Effector memory CD4-positive, alpha-beta T cell (primary cell): ENCODE data around the gene SPATA7.

Experiments used
- DNase-seq, 3 donors: peaks; one replicate each; pipeline ENCODE4 v3.0.0-alpha.2; 2020
- H3K27ac ChIP-seq: 2 replicates; pipeline ENCODE4 v1.7.0; 2013; ENCODE audit warnings: mild to moderate bottlenecking, low read length, moderate library complexity; ENCODE audit not compliant: insufficient read depth, poor library complexity, severe bottlenecking
- H3K27me3 ChIP-seq: replicated peaks from 2 replicates; pipeline ENCODE4 v1.7.0; 2013; ENCODE audit warnings: mild to moderate bottlenecking, low read length; ENCODE audit not compliant: insufficient read depth, control insufficient read depth, poor library complexity, severe bottlenecking
- H3K36me3 ChIP-seq: 2 replicates; pipeline ENCODE4 v1.7.0; 2013; ENCODE audit warnings: mild to moderate bottlenecking, low read length, moderate library complexity; ENCODE audit not compliant: control insufficient read depth, insufficient read depth
- H3K4me1 ChIP-seq: 2 replicates; pipeline ENCODE4 v1.7.0; 2013; ENCODE audit warnings: low read length, mild to moderate bottlenecking; ENCODE audit not compliant: control insufficient read depth, insufficient read depth, poor library complexity, severe bottlenecking
- H3K4me3 ChIP-seq: 2 replicates; pipeline ENCODE4 v1.7.0; 2013; ENCODE audit warnings: low read length, low read depth, mild to moderate bottlenecking; ENCODE audit not compliant: insufficient read depth, poor library complexity, severe bottlenecking
- H3K9me3 ChIP-seq: 2 replicates; pipeline ENCODE4 v1.7.0; 2013; ENCODE audit warnings: mild to moderate bottlenecking, low read length, moderate library complexity; ENCODE audit not compliant: control insufficient read depth
- total RNA-seq, 3 donors: gene quantifications; one replicate each; lab custom pipeline; 2026; lab: John Stamatoyannopoulos, UW

The SPATA7 gene, protein sequence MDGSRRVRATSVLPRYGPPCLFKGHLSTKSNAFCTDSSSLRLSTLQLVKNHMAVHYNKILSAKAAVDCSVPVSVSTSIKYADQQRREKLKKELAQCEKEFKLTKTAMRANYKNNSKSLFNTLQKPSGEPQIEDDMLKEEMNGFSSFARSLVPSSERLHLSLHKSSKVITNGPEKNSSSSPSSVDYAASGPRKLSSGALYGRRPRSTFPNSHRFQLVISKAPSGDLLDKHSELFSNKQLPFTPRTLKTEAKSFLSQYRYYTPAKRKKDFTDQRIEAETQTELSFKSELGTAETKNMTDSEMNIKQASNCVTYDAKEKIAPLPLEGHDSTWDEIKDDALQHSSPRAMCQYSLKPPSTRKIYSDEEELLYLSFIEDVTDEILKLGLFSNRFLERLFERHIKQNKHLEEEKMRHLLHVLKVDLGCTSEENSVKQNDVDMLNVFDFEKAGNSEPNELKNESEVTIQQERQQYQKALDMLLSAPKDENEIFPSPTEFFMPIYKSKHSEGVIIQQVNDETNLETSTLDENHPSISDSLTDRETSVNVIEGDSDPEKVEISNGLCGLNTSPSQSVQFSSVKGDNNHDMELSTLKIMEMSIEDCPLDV
- 5.0 to 8.3 (median 5.2) reads per million in 3 donors for total RNA-seq

DNA sequence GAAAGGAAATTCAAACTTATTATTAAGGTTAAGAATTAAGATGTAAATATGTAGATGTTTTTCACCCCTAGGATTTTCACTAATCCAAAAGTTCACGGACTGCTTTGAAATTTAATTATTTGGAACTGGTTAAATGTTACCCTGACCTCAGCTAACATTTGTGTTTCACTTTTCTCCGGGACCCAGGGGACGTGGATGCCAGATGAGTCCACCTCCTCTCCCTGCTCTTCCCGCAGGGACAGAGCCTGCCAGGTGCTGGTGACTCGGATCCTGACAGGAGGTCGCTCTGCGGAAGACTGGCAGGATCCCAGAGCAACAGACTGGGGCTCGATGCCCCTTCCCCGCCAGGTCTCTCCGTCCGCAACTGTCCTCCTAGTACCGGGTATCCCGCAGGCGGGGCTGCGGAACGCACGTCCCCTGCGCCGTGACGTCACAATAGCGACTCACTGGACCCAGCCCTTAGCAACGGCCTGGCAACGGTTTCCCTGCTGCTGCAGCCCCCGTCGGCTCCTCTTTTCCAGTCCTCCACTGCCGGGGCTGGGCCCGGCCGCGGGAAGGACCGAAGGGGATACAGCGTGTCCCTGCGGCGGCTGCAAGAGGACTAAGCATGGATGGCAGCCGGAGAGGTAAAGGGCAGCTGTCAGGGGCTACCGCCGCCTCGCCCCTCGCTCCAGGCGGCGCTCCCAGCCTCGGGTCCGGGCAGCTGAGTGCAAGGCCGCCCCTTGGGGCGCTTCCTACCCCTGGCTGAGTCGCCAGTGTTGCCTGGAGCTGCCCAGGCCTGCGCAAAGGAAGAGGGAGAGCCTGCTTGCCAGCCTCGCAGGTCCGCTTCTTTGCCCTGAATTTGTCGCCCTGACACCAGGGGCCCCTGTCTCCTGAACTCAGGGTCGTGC, at the start of gene SPATA7:
Gene SPATA7 (plus strand): TSS at position 446 of the 890 bp plus-strand sequence. CDS start 162 bp downstream, at position 608.
- peak within 1 kb of the TSS; percentile 88 for H3K4me3 ChIP-seq
- no peaks in the 10 kb centered on the region for H3K4me1 ChIP-seq
- H3K27me3 ChIP-seq: no peaks in the 10 kb centered on the region
- H3K9me3 ChIP-seq: no peaks in the 10 kb centered on the region
- DNase-seq: peak; percentile 57 to 72 (median 61)
- H3K27ac ChIP-seq: peak within 1 kb of the TSS; percentile 42
- H3K36me3 ChIP-seq: no peaks in the 10 kb centered on the region

GRCh38 chr14:88340357-88340756, 45.1 kb upstream of the SPATA7 start:
- H3K9me3 ChIP-seq: no peaks in the 10 kb centered on the region
- no peaks in the 10 kb centered on the region for H3K27me3 ChIP-seq
- H3K36me3 ChIP-seq: no peaks in the 10 kb centered on the region
- no peak for DNase-seq
- H3K4me3 ChIP-seq: no peak overlapping the region
- H3K4me1 ChIP-seq: no peaks in the 10 kb centered on the region
- H3K27ac ChIP-seq: no peak overlapping the region

DNA sequence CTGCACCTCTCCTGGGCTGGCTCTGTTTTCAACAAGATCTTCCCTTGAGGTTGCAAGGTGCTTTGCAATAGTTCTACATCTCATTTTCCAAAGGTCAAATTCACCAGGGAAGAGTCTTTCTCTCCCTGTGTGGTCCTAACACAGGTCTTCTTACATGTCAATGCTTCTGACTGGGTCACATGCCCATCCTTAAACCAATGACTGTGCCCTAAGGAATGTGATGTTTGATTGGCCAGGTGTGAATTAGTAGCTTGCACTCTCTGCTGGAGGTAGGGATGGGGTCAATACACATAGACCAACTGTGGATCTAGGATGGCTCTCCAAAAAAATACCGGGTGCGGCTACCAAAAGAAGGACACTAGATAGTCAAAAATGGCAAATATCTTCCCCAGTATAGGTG, 42.5 kb upstream of the SPATA7 start:
- no peak overlapping the region for H3K27ac ChIP-seq
- H3K4me3 ChIP-seq: no peak overlapping the region
- no peaks in the 10 kb centered on the region for H3K27me3 ChIP-seq
- no peaks in the 10 kb centered on the region for H3K4me1 ChIP-seq
- DNase-seq: no peak
- H3K36me3 ChIP-seq: no peaks in the 10 kb centered on the region
- H3K9me3 ChIP-seq: no peaks in the 10 kb centered on the region

DNA sequence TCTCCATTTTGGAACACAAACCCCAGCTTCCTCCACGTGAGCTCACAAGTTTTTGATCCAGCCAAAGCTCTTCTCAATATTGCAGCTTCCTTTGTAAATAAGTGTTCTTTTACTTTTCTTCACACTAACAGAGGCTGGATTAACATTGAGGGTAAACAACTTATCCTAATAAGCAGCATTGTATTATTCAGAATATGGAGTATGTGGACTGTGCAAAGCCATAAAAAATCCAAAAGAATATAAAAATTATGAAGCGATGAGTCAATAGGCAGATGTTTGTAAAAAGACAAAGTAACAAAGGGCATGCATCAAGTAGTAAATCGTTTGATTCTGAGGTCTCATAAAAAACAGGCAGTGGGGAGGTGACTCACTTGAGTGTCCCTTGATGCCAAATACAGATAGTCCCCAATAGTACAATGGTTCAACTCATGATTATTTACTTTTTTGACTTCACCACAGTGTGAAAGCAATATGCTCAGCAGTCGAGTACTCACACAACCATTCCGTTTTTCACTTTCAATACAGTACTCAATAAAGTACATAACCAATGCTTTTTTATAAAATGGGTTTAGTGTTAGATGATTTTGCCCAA, 39.3 kb upstream of the SPATA7 start:
- no peak for DNase-seq
- no peaks in the 10 kb centered on the region for H3K4me1 ChIP-seq
- no peaks in the 10 kb centered on the region for H3K9me3 ChIP-seq
- H3K4me3 ChIP-seq: no peak overlapping the region
- H3K27me3 ChIP-seq: no peaks in the 10 kb centered on the region
- no peak overlapping the region for H3K27ac ChIP-seq
- no peaks in the 10 kb centered on the region for H3K36me3 ChIP-seq

DNA sequence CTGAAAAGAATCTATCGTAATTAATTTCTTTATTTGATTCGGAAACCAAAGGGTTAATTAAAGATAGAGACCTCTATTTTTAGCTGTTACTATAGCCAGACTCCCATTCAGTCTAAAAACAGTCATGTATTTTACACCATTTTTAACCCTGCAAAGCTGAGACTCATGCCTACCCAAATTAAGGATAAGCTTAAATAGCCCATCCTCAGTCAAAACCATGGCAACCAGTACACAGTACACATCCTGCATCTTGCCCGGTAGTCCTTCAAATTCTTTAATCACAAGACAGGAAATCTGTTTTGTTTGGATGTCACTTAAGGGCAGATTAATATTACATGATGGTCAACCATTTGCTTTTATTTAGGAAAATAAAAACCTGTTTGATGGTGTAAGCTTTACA, 36.9 kb upstream of the SPATA7 start:
- Histone ChIP-seq H3K4me3 (no peak overlapping the region), H3K27me3 (no peaks in the 10 kb centered on the region), H3K9me3 (no peaks in the 10 kb centered on the region), H3K27ac (no peak overlapping the region), H3K4me1 (no peaks in the 10 kb centered on the region), H3K36me3 (no peaks in the 10 kb centered on the region)
- DNase-seq: no peak

GRCh38 chr14:88351966-88352691, 33.3 kb upstream of the SPATA7 start:
- Histone ChIP-seq H3K36me3 (no peaks in the 10 kb centered on the region), H3K4me3 (no peak overlapping the region), H3K27me3 (no peaks in the 10 kb centered on the region), H3K4me1 (no peaks in the 10 kb centered on the region), H3K9me3 (no peaks in the 10 kb centered on the region), H3K27ac (no peak overlapping the region)
- no peak for DNase-seq

DNA sequence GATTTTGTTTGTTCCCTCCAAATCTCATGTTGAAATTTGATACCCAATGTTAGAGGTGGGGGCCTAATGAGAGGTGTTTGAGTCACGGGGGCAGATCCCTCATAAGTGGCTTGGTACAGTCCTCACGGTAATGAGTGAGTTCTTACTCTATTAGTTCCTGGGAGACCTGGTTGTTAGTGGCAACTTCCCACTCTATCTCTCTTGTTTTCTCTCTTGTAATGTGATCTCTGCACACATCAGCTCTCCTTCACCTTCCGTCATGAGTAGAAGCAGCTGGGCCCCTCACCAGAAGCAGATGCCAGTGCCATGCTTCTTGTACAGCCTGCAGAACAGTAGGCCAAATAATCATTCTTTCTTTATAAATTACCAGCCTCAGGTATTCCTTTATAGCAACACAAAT, 32.8 kb upstream of the SPATA7 start:
- Histone ChIP-seq H3K4me3 (no peak overlapping the region), H3K27me3 (no peaks in the 10 kb centered on the region)
- DNase-seq: no peak

DNA sequence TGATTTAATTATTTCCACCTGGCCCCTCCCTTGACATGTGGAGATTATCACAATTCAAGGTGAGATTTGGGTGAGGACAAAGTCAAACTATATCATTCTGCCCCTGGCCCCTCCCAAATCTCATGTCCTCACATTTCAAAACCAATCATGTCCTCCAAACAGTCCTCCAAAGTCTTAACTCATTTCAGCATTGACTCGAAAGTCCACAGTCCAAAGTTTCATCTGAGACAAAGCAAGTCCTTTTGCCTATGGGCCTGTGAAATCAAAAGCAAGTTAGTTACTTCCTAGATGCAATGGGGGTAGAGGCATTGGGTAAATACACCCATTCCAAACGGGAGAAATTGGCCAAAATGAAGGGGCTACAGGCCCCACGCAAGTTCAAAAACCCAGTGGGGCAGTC, 31.1 kb upstream of the SPATA7 start:
- Histone ChIP-seq H3K9me3 (no peaks in the 10 kb centered on the region), H3K4me3 (no peak overlapping the region), H3K27ac (no peak overlapping the region), H3K4me1 (no peaks in the 10 kb centered on the region), H3K27me3 (no peaks in the 10 kb centered on the region), H3K36me3 (no peaks in the 10 kb centered on the region)
- DNase-seq: no peak

More for the DNA sequence above, 32.8 kb upstream of the SPATA7 start:
- H3K27ac ChIP-seq: no peak overlapping the region
- H3K9me3 ChIP-seq: no peaks in the 10 kb centered on the region
- no peaks in the 10 kb centered on the region for H3K36me3 ChIP-seq
- no peaks in the 10 kb centered on the region for H3K4me1 ChIP-seq

GRCh38 chr14:88359500-88359899, 26.0 kb upstream of the SPATA7 start:
- Histone ChIP-seq H3K27me3 (no peaks in the 10 kb centered on the region), H3K27ac (no peak overlapping the region), H3K4me3 (no peak overlapping the region), H3K4me1 (no peaks in the 10 kb centered on the region), H3K9me3 (no peaks in the 10 kb centered on the region), H3K36me3 (no peaks in the 10 kb centered on the region)
- no peak for DNase-seq
